GM19239 (cell line): ENCODE results near the gene ZNF488.

ENCODE experiments used
- DNase-seq: peaks from one replicate; pipeline ENCODE4 v3.0.0; 2011; ENCODE audit warnings: low spot score; ENCODE audit not compliant: insufficient read length
- FAIRE-seq: peaks from 2 replicates; lab custom pipeline; 2011; peaks lifted over from hg19 to GRCh38; lab: Jason Lieb, UNC

The ZNF488 gene

GRCh38 chr10:47317251-47317650 is 66.8 kb downstream of the ZNF488 start:
- FAIRE-seq = no peak
- no peak for DNase-seq

- DNase-seq = no peak
- no peak for FAIRE-seq
Measured at GRCh38 chr10:47316131-47316530, 68.0 kb downstream of the ZNF488 start.
